ENCODE data around the gene PLEKHA6. TPM values are rescaled to one million over a fixed set of nuclear protein-coding genes. Genes with fewer than 3 reads are reported as not detected.

The PLEKHA6 gene
- total RNA-seq, 6 experiments from 2014 or later, result 16.6 to 31.1 (median 22.1) TPM

- intact Hi-C loops (cut with DNase I), result no loop called here
- ATAC-seq (no peak), DNase-seq (no peak)
- no peak for TF ChIP-seq CTCF (IDR thresholded peaks at IDR 0.05)
- TF ChIP-seq POLR2A (IDR thresholded peaks at IDR 0.05), result no peak
- Histone ChIP-seq H3K27me3 (no peaks in the 10 kb centered on the region), H3K27ac (no peak overlapping the region), H3K4me3 (no peak overlapping the region), H3K4me1 (peaks cover 0 to 20% (median 0%) of the 10 kb centered on the region in 4 donors), H3K36me3 (no peaks in the 10 kb centered on the region), H3K9me3 (no peaks in the 10 kb centered on the region)
- 61% methylated on average over 3 of the region's 3 CpGs for WGBS (ENCODE audit: insufficient coverage, low coverage, low lambda C conversion rate, missing lambda C conversion rate)
Observed at GRCh38 chr1:204174958-204175357, 184.8 kb downstream of the PLEKHA6 start.

- no peaks in the 10 kb centered on the region for H3K27me3 ChIP-seq
- no peak overlapping the region for H3K4me3 ChIP-seq
- intact Hi-C loops (cut with DNase I), result no loop called here
- no peaks in the 10 kb centered on the region for H3K36me3 ChIP-seq
- H3K4me1 ChIP-seq, result peaks cover 0 to 20% (median 0%) of the 10 kb centered on the region in 4 donors
- TF ChIP-seq POLR2A (IDR thresholded peaks at IDR 0.05) (no peak), CTCF (IDR thresholded peaks at IDR 0.05) (no peak)
- DNase-seq (no peak), ATAC-seq (no peak)
- H3K27ac ChIP-seq, result no peak overlapping the region
- no peaks in the 10 kb centered on the region for H3K9me3 ChIP-seq
- WGBS (ENCODE audit: insufficient coverage, low coverage, low lambda C conversion rate, missing lambda C conversion rate), result 95% methylated on average over 2 of the region's 2 CpGs
Observed at GRCh38 chr1:204172404-204173029, 187.2 kb downstream of the PLEKHA6 start.

- TF ChIP-seq POLR2A (IDR thresholded peaks at IDR 0.05) (no peak), CTCF (IDR thresholded peaks at IDR 0.05) (no peak)
- 18% methylated on average over 4 of the region's 4 CpGs for WGBS (ENCODE audit: insufficient coverage, low coverage, low lambda C conversion rate, missing lambda C conversion rate)
- Histone ChIP-seq H3K36me3 (no peaks in the 10 kb centered on the region), H3K9me3 (no peaks in the 10 kb centered on the region), H3K27ac (no peak overlapping the region), H3K4me1 (peaks cover 0 to 20% (median 0%) of the 10 kb centered on the region in 4 donors), H3K27me3 (no peaks in the 10 kb centered on the region), H3K4me3 (no peak overlapping the region)
- DNase-seq (no peak), ATAC-seq (peak in 3 of 4 donors; percentile 52 to 87 (median 68))
- intact Hi-C loops (cut with DNase I), result no loop called here
Observed at GRCh38 chr1:204171751-204172178, 188.0 kb downstream of the PLEKHA6 start.

GRCh38 chr1:204170494-204171155 is 189.1 kb downstream of the PLEKHA6 start:
- WGBS (ENCODE audit: insufficient coverage, low coverage, low lambda C conversion rate, missing lambda C conversion rate), result 56% methylated on average over 3 of the region's 3 CpGs
- H3K27ac ChIP-seq, result peak overlapping the region in 1 of 3 donors; percentile 42
- H3K36me3 ChIP-seq, result no peaks in the 10 kb centered on the region
- DNase-seq (peak in 1 of 3 donors; percentile 59), ATAC-seq (peak; percentile 64 to 84 (median 76))
- no peaks in the 10 kb centered on the region for H3K27me3 ChIP-seq
- H3K4me1 ChIP-seq, result peaks cover 0 to 20% (median 0%) of the 10 kb centered on the region in 4 donors
- intact Hi-C loops (cut with DNase I), result no loop called here
- no peak overlapping the region for H3K4me3 ChIP-seq
- TF ChIP-seq CTCF (IDR thresholded peaks at IDR 0.05) (no peak), POLR2A (IDR thresholded peaks at IDR 0.05) (no peak)
- H3K9me3 ChIP-seq, result no peaks in the 10 kb centered on the region

Measured in right lobe of liver (tissue), 6 donors.